H1 (cell line): ENCODE results near the gene BTBD9. TPM values are rescaled to one million over a fixed set of nuclear protein-coding genes. Genes with fewer than 3 reads are reported as not detected.

Experiments used
- ASH2L ChIP-seq: fragments of 200-600, 300-600 bp; sonication (generic); IDR thresholded peaks from one replicate; pipeline ENCODE4 v1.7.1; 2017; ENCODE audit warnings: low read length
- GABPA ChIP-seq: IDR thresholded peaks from 2 replicates; pipeline ENCODE4 v1.6.1; 2011; ENCODE audit warnings: mild to moderate bottlenecking, low read length, moderate library complexity, borderline replicate concordance; ENCODE audit not compliant: insufficient read depth
- KDM1A ChIP-seq: fragments of 200-600, 300-600 bp; sonication (generic); IDR thresholded peaks from 2 replicates; pipeline ENCODE4 v1.7.1; 2016; ENCODE audit warnings: mild to moderate bottlenecking, low read length, borderline replicate concordance
- MAFK ChIP-seq: IDR thresholded peaks from 2 replicates; pipeline ENCODE4 v1.6.1; 2012; ENCODE audit warnings: low read depth, mild to moderate bottlenecking, improper control_type of control experiment, low read length
- TAF1 ChIP-seq: IDR thresholded peaks from 2 replicates; pipeline ENCODE4 v1.6.1; 2011; ENCODE audit warnings: mild to moderate bottlenecking, low read depth, low read length
- polyA plus RNA-seq, 7 experiments: library from polyadenylated mRNA; depleted of rRNA in 3 of 7; stranded (reverse) in 5 of 7; unstranded in 2 of 7; fragments of >200 nt in 5 of 7; fragments of 200-250 nt in 2 of 7; gene quantifications; 1 replicate in 5 of 7; 2 replicates in 1 of 7; 4 replicates in 1 of 7; pipeline versions ENCODE4 v1.2.1 to v1.2.3, GENCODE V29; 2011 to 2013; ENCODE audit warnings: missing spikeins in 2 of 7, mixed read lengths in 2 of 7
- total RNA-seq: library from RNA; stranded (reverse); fragmentation: NEBNext Ultra II Directional; extraction: Animal tissue kit (Norgen Biotek cat#: 25700); gene quantifications from 2 replicates; pipeline ENCODE4 v1.2.1, GENCODE V29; 2021
- TF ChIP-seq, protein P1 (sequence below): fragments of 300-600 bp; sonication (generic); IDR thresholded peaks from 2 replicates; pipeline ENCODE4 v1.7.1; 2012; ENCODE audit warnings: low read length, moderate library complexity, mild to moderate bottlenecking, inconsistent platforms; ENCODE audit not compliant: insufficient replicate concordance

The BTBD9 gene
- total and polyA plus RNA-seq, 2 of the 8 experiments (the other 6 are each of a cell fraction or from before 2014, with no cell fraction given), result 0.92 to 4.1 TPM

DNA sequence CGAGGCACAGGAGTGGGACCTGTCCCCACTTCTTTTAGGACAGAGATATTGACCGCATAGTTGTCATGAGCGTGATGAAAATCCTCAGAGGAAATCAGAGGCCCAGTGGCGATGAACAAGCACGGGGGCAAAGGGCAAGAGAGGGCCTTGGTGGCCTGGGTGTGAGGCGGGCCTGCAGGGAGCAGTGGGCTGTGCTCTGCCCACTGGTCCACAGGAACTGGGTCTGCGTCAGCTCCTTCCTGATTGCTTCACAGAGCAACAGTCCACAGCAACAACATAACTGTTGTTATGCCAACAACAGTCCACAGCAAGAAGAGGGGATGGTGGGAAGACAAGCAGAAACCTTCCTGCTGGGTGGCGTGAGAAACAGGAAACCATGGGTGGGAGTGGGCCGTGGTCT, 484.6 kb downstream of the BTBD9 start (continued):
- TF ChIP-seq, protein P1, sequence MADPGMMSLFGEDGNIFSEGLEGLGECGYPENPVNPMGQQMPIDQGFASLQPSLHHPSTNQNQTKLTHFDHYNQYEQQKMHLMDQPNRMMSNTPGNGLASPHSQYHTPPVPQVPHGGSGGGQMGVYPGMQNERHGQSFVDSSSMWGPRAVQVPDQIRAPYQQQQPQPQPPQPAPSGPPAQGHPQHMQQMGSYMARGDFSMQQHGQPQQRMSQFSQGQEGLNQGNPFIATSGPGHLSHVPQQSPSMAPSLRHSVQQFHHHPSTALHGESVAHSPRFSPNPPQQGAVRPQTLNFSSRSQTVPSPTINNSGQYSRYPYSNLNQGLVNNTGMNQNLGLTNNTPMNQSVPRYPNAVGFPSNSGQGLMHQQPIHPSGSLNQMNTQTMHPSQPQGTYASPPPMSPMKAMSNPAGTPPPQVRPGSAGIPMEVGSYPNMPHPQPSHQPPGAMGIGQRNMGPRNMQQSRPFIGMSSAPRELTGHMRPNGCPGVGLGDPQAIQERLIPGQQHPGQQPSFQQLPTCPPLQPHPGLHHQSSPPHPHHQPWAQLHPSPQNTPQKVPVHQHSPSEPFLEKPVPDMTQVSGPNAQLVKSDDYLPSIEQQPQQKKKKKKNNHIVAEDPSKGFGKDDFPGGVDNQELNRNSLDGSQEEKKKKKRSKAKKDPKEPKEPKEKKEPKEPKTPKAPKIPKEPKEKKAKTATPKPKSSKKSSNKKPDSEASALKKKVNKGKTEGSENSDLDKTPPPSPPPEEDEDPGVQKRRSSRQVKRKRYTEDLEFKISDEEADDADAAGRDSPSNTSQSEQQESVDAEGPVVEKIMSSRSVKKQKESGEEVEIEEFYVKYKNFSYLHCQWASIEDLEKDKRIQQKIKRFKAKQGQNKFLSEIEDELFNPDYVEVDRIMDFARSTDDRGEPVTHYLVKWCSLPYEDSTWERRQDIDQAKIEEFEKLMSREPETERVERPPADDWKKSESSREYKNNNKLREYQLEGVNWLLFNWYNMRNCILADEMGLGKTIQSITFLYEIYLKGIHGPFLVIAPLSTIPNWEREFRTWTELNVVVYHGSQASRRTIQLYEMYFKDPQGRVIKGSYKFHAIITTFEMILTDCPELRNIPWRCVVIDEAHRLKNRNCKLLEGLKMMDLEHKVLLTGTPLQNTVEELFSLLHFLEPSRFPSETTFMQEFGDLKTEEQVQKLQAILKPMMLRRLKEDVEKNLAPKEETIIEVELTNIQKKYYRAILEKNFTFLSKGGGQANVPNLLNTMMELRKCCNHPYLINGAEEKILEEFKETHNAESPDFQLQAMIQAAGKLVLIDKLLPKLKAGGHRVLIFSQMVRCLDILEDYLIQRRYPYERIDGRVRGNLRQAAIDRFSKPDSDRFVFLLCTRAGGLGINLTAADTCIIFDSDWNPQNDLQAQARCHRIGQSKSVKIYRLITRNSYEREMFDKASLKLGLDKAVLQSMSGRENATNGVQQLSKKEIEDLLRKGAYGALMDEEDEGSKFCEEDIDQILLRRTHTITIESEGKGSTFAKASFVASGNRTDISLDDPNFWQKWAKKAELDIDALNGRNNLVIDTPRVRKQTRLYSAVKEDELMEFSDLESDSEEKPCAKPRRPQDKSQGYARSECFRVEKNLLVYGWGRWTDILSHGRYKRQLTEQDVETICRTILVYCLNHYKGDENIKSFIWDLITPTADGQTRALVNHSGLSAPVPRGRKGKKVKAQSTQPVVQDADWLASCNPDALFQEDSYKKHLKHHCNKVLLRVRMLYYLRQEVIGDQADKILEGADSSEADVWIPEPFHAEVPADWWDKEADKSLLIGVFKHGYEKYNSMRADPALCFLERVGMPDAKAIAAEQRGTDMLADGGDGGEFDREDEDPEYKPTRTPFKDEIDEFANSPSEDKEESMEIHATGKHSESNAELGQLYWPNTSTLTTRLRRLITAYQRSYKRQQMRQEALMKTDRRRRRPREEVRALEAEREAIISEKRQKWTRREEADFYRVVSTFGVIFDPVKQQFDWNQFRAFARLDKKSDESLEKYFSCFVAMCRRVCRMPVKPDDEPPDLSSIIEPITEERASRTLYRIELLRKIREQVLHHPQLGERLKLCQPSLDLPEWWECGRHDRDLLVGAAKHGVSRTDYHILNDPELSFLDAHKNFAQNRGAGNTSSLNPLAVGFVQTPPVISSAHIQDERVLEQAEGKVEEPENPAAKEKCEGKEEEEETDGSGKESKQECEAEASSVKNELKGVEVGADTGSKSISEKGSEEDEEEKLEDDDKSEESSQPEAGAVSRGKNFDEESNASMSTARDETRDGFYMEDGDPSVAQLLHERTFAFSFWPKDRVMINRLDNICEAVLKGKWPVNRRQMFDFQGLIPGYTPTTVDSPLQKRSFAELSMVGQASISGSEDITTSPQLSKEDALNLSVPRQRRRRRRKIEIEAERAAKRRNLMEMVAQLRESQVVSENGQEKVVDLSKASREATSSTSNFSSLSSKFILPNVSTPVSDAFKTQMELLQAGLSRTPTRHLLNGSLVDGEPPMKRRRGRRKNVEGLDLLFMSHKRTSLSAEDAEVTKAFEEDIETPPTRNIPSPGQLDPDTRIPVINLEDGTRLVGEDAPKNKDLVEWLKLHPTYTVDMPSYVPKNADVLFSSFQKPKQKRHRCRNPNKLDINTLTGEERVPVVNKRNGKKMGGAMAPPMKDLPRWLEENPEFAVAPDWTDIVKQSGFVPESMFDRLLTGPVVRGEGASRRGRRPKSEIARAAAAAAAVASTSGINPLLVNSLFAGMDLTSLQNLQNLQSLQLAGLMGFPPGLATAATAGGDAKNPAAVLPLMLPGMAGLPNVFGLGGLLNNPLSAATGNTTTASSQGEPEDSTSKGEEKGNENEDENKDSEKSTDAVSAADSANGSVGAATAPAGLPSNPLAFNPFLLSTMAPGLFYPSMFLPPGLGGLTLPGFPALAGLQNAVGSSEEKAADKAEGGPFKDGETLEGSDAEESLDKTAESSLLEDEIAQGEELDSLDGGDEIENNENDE, result no peak
- no peak for TF ChIP-seq MAFK
- no peak for TF ChIP-seq ASH2L
- TF ChIP-seq KDM1A, result no peak
- TF ChIP-seq TAF1, result no peak
- TF ChIP-seq GABPA, result no peak
